ENCODE results near the gene CLK1. TPM values are rescaled to one million over a fixed set of nuclear protein-coding genes. Genes with fewer than 3 reads are reported as not detected.

Gene CLK1
- total RNA-seq, 4 donors from 2014 or later = 173 to 302 (median 275) TPM

GRCh38 chr2:200850512-200851256 is 13.8 kb downstream of the CLK1 start:
- no peak for TF ChIP-seq CTCF (IDR thresholded peaks at IDR 0.05; ENCODE audit: low read depth)

- no peak for TF ChIP-seq CTCF (IDR thresholded peaks at IDR 0.05; ENCODE audit: low read depth)
Observed at GRCh38 chr2:200847939-200848338, 16.5 kb downstream of the CLK1 start.

- TF ChIP-seq CTCF (IDR thresholded peaks at IDR 0.05; ENCODE audit: low read depth) = no peak
Observed at GRCh38 chr2:200847269-200847668, 17.2 kb downstream of the CLK1 start.

GRCh38 chr2:200845669-200846325 is 18.7 kb downstream of the CLK1 start:
- no peak for TF ChIP-seq CTCF (IDR thresholded peaks at IDR 0.05; ENCODE audit: low read depth)

- TF ChIP-seq CTCF (IDR thresholded peaks at IDR 0.05; ENCODE audit: low read depth) = no peak
Observed at GRCh38 chr2:200845194-200845593, 19.3 kb downstream of the CLK1 start.

GRCh38 chr2:200843993-200844948 is 20.2 kb downstream of the CLK1 start:
- TF ChIP-seq CTCF (IDR thresholded peaks at IDR 0.05; ENCODE audit: low read depth) = no peak

GRCh38 chr2:200839513-200839912 is 24.9 kb downstream of the CLK1 start:
- no peak for TF ChIP-seq CTCF (IDR thresholded peaks at IDR 0.05; ENCODE audit: low read depth)

Data from subcutaneous adipose tissue (tissue), 4 donors.